Right ventricle myocardium inferior (tissue), 1 donor: ENCODE data around the gene CREB3L1. TPM values are rescaled to one million over a fixed set of nuclear protein-coding genes. Genes with fewer than 3 reads are reported as not detected.
"Not testable (repeated sequence)": the region's sequence is repeated elsewhere in the genome, so short reads cannot be mapped to it uniquely, and the experiment has no call there.

ENCODE experiments used
- ATAC-seq: fragments of 200-7000 bp; cut with Tn5 transposase; one replicate; pipeline ENCODE4 v1.9.1; 2020; ENCODE audit warnings: mild to moderate bottlenecking, moderate library complexity
- DNase-seq: peaks from one replicate; pipeline ENCODE4 v3.0.0; 2021; ENCODE audit errors: missing footprints
- intact Hi-C: fragments of 100-400 bp; cut with DNase I; formaldehyde crosslinking; loops from one replicate; pipeline ENCODE4 v1.11.0; 2022
- total RNA-seq: library from RNA; stranded (reverse); fragmentation: NEBNext Ultra II Directional; extraction: Animal tissue kit (Norgen Biotek cat#: 25700); gene quantifications from one replicate; pipeline ENCODE4 v1.2.1, GENCODE V29; 2021
- donor health status: DM: no; HTN: yes; CAD: no; lungs with severe emphysema.

The CREB3L1 gene
- total RNA-seq, 1 donor from 2014 or later, result 64.1 TPM

- ATAC-seq (no peak), DNase-seq (no peak)
- intact Hi-C loops, result loop anchor here (10.0 kb wide), 1 partner anchor 288 kb away; no protein-coding TSS in a partner anchor
Measured at GRCh38 chr11:46246521-46246920, 30.9 kb upstream of the CREB3L1 start.

GRCh38 chr11:46247090-46247489 lies 30.4 kb upstream of the CREB3L1 start:
- intact Hi-C loops, result loop anchor here (10.0 kb wide), 1 partner anchor 288 kb away; no protein-coding TSS in a partner anchor
- DNase-seq, result no peak
- no peak for ATAC-seq

- ATAC-seq (no peak), DNase-seq (no peak)
- intact Hi-C loops, result loop anchor here (10.0 kb wide), 1 partner anchor 287 kb away; no protein-coding TSS in a partner anchor
Measured at GRCh38 chr11:46247659-46248058, 29.8 kb upstream of the CREB3L1 start.

- ATAC-seq (no peak), DNase-seq (no peak)
- intact Hi-C loops, result loop anchor here (10.0 kb wide), 1 partner anchor 286 kb away; no protein-coding TSS in a partner anchor
Measured at GRCh38 chr11:46248289-46249102, 29.0 kb upstream of the CREB3L1 start.

GRCh38 chr11:46249103-46249937 lies 28.1 kb upstream of the CREB3L1 start:
- ATAC-seq, result no peak
- intact Hi-C loops, result loop anchor here (10.0 kb wide), 1 partner anchor 285 kb away; no protein-coding TSS in a partner anchor
- no peak for DNase-seq

- DNase-seq (no peak), ATAC-seq (no peak)
- intact Hi-C loops, result loop anchor here (10.0 kb wide), 1 partner anchor 285 kb away; no protein-coding TSS in a partner anchor
Measured at GRCh38 chr11:46249938-46250744, 27.3 kb upstream of the CREB3L1 start.

GRCh38 chr11:46250745-46251052 lies 26.8 kb upstream of the CREB3L1 start:
- DNase-seq (no peak), ATAC-seq (no peak)
- intact Hi-C loops, result no loop called here

GRCh38 chr11:46251954-46252353 lies 25.5 kb upstream of the CREB3L1 start:
- no peak for ATAC-seq
- no peak for DNase-seq
- intact Hi-C loops, result no loop called here

- intact Hi-C loops, result no loop called here
- ATAC-seq, result no peak
Measured at GRCh38 chr11:46252373-46252914, 25.0 kb upstream of the CREB3L1 start.

GRCh38 chr11:46253258-46254132 lies 24.0 kb upstream of the CREB3L1 start:
- no peak for DNase-seq
- intact Hi-C loops, result no loop called here
- no peak for ATAC-seq

More at GRCh38 chr11:46252373-46252914, 25.0 kb upstream of the CREB3L1 start:
- DNase-seq, result no peak

- DNase-seq (no peak), ATAC-seq (no peak)
- intact Hi-C loops, result no loop called here
Measured at GRCh38 chr11:46254133-46254491, 23.4 kb upstream of the CREB3L1 start.

GRCh38 chr11:46256540-46257001 lies 20.9 kb upstream of the CREB3L1 start:
- intact Hi-C loops, result no loop called here
- ATAC-seq, result no peak

GRCh38 chr11:46259347-46259746 lies 18.1 kb upstream of the CREB3L1 start:
- ATAC-seq, DNase-seq, intact Hi-C loops: not testable (repeated sequence)

More at GRCh38 chr11:46256540-46257001, 20.9 kb upstream of the CREB3L1 start:
- no peak for DNase-seq

GRCh38 chr11:46259971-46260560 lies 17.4 kb upstream of the CREB3L1 start:
- no peak for DNase-seq
- ATAC-seq, result no peak
- intact Hi-C loops, result no loop called here

- no peak for ATAC-seq
- no peak for DNase-seq
- intact Hi-C loops, result no loop called here
Measured at GRCh38 chr11:46263120-46263519, 14.3 kb upstream of the CREB3L1 start.

GRCh38 chr11:46264030-46264429 lies 13.4 kb upstream of the CREB3L1 start:
- ATAC-seq, result no peak
- intact Hi-C loops, result no loop called here
- DNase-seq, result no peak

- no peak for ATAC-seq
- no peak for DNase-seq
- intact Hi-C loops, result no loop called here
Measured at GRCh38 chr11:46264976-46265375, 12.5 kb upstream of the CREB3L1 start.
